PFSK-1 (cell line): ENCODE results near the gene ZDHHC8.

Experiments used
- FOXP2 ChIP-seq: optimal IDR thresholded peaks from 2 replicates; pipeline ENCODE3; 2011; ENCODE audit warnings: borderline replicate concordance, control low read depth, inconsistent platforms; ENCODE audit not compliant: insufficient read depth; ENCODE audit errors: extremely low read length, extremely low read depth
- POLR2AphosphoS5 ChIP-seq: IDR thresholded peaks from 2 replicates; pipeline ENCODE4 v1.6.1; 2012; ENCODE audit warnings: low read depth, mild to moderate bottlenecking, control low read depth, low read length, moderate library complexity
- SIN3A ChIP-seq: IDR thresholded peaks from 2 replicates; pipeline ENCODE4 v1.6.1; 2012; ENCODE audit warnings: mild to moderate bottlenecking, low read length, moderate library complexity, borderline replicate concordance; ENCODE audit not compliant: insufficient read depth
- TAF1 ChIP-seq: IDR thresholded peaks from 2 replicates; pipeline ENCODE4 v1.6.1; 2012; ENCODE audit warnings: low read length, control low read depth, borderline replicate concordance; ENCODE audit not compliant: insufficient read depth
- TF ChIP-seq, protein P1 (sequence below), 2 experiments: IDR thresholded peaks; 2 replicates each; pipeline versions ENCODE4 v1.6.1 to v1.8.0; 2011 to 2012; ENCODE audit warnings: low read depth in 2 of 2, low read length in 2 of 2, control low read depth in 1 of 2, inconsistent platforms in 1 of 2, mild to moderate bottlenecking in 1 of 2, moderate library complexity in 1 of 2; ENCODE audit not compliant: insufficient read depth in 1 of 2

The ZDHHC8 gene

GRCh38 chr22:20089977-20090729 is 41.5 kb upstream of the ZDHHC8 start:
- TF ChIP-seq, protein P1, sequence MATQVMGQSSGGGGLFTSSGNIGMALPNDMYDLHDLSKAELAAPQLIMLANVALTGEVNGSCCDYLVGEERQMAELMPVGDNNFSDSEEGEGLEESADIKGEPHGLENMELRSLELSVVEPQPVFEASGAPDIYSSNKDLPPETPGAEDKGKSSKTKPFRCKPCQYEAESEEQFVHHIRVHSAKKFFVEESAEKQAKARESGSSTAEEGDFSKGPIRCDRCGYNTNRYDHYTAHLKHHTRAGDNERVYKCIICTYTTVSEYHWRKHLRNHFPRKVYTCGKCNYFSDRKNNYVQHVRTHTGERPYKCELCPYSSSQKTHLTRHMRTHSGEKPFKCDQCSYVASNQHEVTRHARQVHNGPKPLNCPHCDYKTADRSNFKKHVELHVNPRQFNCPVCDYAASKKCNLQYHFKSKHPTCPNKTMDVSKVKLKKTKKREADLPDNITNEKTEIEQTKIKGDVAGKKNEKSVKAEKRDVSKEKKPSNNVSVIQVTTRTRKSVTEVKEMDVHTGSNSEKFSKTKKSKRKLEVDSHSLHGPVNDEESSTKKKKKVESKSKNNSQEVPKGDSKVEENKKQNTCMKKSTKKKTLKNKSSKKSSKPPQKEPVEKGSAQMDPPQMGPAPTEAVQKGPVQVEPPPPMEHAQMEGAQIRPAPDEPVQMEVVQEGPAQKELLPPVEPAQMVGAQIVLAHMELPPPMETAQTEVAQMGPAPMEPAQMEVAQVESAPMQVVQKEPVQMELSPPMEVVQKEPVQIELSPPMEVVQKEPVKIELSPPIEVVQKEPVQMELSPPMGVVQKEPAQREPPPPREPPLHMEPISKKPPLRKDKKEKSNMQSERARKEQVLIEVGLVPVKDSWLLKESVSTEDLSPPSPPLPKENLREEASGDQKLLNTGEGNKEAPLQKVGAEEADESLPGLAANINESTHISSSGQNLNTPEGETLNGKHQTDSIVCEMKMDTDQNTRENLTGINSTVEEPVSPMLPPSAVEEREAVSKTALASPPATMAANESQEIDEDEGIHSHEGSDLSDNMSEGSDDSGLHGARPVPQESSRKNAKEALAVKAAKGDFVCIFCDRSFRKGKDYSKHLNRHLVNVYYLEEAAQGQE (IDR thresholded peaks at IDR 0.05; ENCODE audit: insufficient read depth in 1 of 2, low read depth in 2 of 2, low read length in 2 of 2), result no peak
- no peak for TF ChIP-seq TAF1
- no peak for TF ChIP-seq FOXP2
- no peak for TF ChIP-seq SIN3A
- TF ChIP-seq POLR2AphosphoS5, result no peak

- TF ChIP-seq TAF1, result no peak
Observed at GRCh38 chr22:20090730-20091240, 40.8 kb upstream of the ZDHHC8 start.

DNA sequence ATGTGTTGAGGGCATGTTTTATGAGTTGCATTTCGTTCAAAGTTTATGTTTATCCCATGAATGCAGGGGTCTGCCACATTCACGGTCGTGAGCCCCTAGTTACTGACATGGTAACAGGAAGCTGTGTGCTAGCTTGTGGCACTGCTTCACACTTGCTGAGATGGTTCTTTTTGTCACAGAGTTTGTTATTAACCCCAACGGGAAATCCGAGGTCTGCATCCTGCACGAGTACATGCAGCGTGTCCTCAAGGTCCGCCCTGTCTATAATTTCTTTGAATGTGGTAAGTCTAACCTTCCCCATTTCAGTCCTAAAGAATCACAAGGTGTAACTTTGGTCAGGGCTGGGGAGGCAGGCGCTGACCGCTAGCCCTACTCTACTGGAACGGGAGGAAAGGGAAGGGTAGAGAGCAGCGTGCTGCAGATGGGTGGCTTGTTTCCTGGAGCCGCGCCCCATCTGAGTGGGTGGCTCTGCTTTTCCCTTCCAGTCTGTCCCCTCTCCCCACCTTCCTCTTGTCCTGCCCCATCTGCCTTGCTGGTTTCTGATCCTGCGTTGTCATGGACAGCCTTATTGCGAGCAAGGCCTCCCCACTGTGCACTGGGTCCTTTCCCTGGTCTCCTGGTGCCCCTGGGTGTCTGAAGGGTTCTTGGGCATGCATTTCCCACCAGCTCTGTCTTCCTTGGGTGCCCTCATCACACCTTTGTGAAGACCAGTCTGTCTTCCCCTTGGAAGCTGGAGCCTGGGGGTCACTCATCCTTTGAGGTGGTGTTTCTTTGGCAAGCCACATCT is 39.7 kb upstream of the ZDHHC8 start:
- TF ChIP-seq, protein P1 (IDR thresholded peaks at IDR 0.05; ENCODE audit: insufficient read depth in 1 of 2, low read depth in 2 of 2, low read length in 2 of 2), result no peak
- TF ChIP-seq FOXP2 (no peak), SIN3A (no peak), POLR2AphosphoS5 (no peak), TAF1 (no peak)

DNA sequence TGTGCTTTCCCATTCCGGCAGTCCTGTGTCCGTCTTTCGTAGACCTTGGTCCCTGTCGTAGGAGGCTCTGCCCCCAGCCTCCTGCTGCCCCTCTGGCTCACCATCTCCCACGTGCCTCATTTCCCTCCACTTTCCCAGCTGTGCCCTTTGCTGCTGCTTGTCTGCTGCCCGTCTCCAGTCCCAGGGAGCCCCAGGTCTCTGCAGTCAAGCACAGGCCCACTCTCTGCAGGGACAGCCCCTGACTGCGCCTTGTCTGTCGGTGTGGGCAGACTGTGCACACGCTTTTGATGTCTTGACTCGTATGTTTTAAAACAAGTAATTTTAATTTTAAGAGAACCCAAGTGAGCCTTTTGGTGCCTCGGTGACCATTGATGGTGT is 39.1 kb upstream of the ZDHHC8 start:
- TF ChIP-seq TAF1 (no peak), POLR2AphosphoS5 (no peak), SIN3A (no peak), FOXP2 (no peak)
- TF ChIP-seq, protein P1 (IDR thresholded peaks at IDR 0.05; ENCODE audit: insufficient read depth in 1 of 2, low read depth in 2 of 2, low read length in 2 of 2), result no peak

- TF ChIP-seq, protein P1 (IDR thresholded peaks at IDR 0.05; ENCODE audit: insufficient read depth in 1 of 2, low read depth in 2 of 2, low read length in 2 of 2), result no peak
- TF ChIP-seq POLR2AphosphoS5 (no peak), SIN3A (no peak), FOXP2 (no peak), TAF1 (no peak)
Observed at GRCh38 chr22:20093418-20094196, 38.0 kb upstream of the ZDHHC8 start.
